PC-9 (cell line): ENCODE results near the gene EFTUD2. TPM values are rescaled to one million over a fixed set of nuclear protein-coding genes. Genes with fewer than 3 reads are reported as not detected.

ENCODE experiments used
- BruUV-seq: library from RNA; stranded (reverse); fragments of 400-500 nt; replicated peaks from 2 replicates; lab custom pipeline; 2021; lab: Mats Ljungman, UMichigan
- CTCF ChIA-PET: fragments of 300-600 bp; sonication (Branson Sonifier 250); formaldehyde crosslinking; loops from one replicate; lab custom pipeline; 2022; ENCODE audit warnings: antibody characterized with exemption; lab: Charles Lee
- POLR2A ChIA-PET: fragments of 300-600 bp; sonication (Branson Sonifier 250); formaldehyde crosslinking; loops from one replicate; lab custom pipeline; 2022; ENCODE audit warnings: antibody characterized with exemption; ENCODE audit not compliant: unreplicated experiment; lab: Charles Lee
- DNase-seq, 2 experiments: peaks; one replicate each; pipeline versions ENCODE4 v3.0.0 to v3.0.0-alpha.2; 2015 to 2022; ENCODE audit warnings: mixed read lengths in 1 of 2
- H2AFZ ChIP-seq: fragments of 200-600 bp; sonication (generic); 2 replicates; pipeline ENCODE4 v1.8.1; 2017; ENCODE audit warnings: antibody characterized with exemption
- H3F3A ChIP-seq: fragments of 200-600 bp; sonication (generic); 2 replicates; pipeline ENCODE4 v1.8.1; 2017; ENCODE audit warnings: antibody characterized with exemption, mild to moderate bottlenecking, low read depth; ENCODE audit not compliant: insufficient read depth
- H3K27ac ChIP-seq: fragments of 200-600 bp; sonication (generic); 2 replicates; pipeline ENCODE4 v1.6.1; 2016; ENCODE audit warnings: mixed run types
- H3K27me3 ChIP-seq: fragments of 200-600 bp; sonication (generic); 2 replicates; pipeline ENCODE4 v1.6.1; 2016; ENCODE audit warnings: low read depth, mixed run types; ENCODE audit not compliant: insufficient read depth
- H3K36me3 ChIP-seq: fragments of 200-600 bp; sonication (generic); 2 replicates; pipeline ENCODE4 v1.6.1; 2016; ENCODE audit warnings: low read depth, mixed run types
- H3K4me1 ChIP-seq: fragments of 200-600 bp; sonication (generic); replicated peaks from 2 replicates; pipeline ENCODE4 v1.6.1; 2016; ENCODE audit warnings: mixed run types; ENCODE audit not compliant: insufficient read depth
- H3K4me2 ChIP-seq: fragments of 200-600 bp; sonication (generic); 2 replicates; pipeline ENCODE4 v1.6.1; 2017; ENCODE audit warnings: mixed run types
- H3K4me3 ChIP-seq: fragments of 200-600 bp; sonication (generic); 2 replicates; pipeline ENCODE4 v1.6.1; 2016; ENCODE audit warnings: mixed run types
- H3K79me2 ChIP-seq: fragments of 200-600 bp; sonication (generic); 2 replicates; pipeline ENCODE4 v1.6.1; 2017; ENCODE audit warnings: low read depth, mixed run types
- H3K9me2 ChIP-seq: fragments of 200-600 bp; sonication (generic); 2 replicates; pipeline ENCODE4 v1.8.1; 2017; ENCODE audit warnings: mild to moderate bottlenecking; ENCODE audit not compliant: insufficient read depth
- H3K9me3 ChIP-seq: fragments of 200-600 bp; sonication (generic); 2 replicates; pipeline ENCODE4 v1.8.1; 2016; ENCODE audit warnings: low read depth; ENCODE audit not compliant: insufficient read depth
- H4K20me1 ChIP-seq: fragments of 200-600 bp; sonication (generic); 2 replicates; pipeline ENCODE4 v1.8.1; 2017; ENCODE audit not compliant: insufficient read depth
- EZH2 ChIP-seq: fragments of 200-600 bp; sonication (generic); IDR thresholded peaks from 2 replicates; pipeline ENCODE4 v1.8.0; 2017; ENCODE audit warnings: antibody characterized with exemption, low read depth
- intact Hi-C: fragments of 100-400 bp; cut with micrococcal nuclease; formaldehyde crosslinking; loops from one replicate; pipeline ENCODE4 v1.10.0; 2022; ENCODE audit not compliant: unreplicated experiment
- total RNA-seq: library from RNA; stranded (reverse); gene quantifications from 2 replicates; pipeline ENCODE4 v1.2.3, GENCODE V29; 2021
- TF ChIP-seq, protein P1 (sequence below): fragments of 200-600 bp; sonication (generic); conservative IDR thresholded peaks from 2 replicates; pipeline ENCODE4 v1.6.1; 2017; ENCODE audit warnings: mixed run types, antibody characterized with exemption, mild to moderate bottlenecking, moderate library complexity

EFTUD2 gene
- total RNA-seq, 1 experiment from 2014 or later: 126 TPM

DNA sequence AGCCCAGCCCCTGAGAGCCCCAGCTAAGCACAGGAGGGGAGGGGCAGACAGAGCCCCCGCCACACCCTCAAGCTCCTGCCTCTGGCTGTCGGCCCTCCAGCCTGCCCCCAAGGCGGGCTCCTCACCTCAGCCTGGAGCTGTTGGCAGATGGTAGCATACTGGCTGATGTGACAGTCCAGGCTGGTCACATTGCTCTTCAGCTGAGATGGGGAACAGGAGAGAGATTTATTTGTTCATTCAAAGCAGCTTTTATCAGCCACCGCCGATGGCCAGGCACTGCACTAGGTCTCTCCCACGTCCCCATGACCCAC, 33.5 kb upstream of the EFTUD2 start:
- TF ChIP-seq, protein P1, sequence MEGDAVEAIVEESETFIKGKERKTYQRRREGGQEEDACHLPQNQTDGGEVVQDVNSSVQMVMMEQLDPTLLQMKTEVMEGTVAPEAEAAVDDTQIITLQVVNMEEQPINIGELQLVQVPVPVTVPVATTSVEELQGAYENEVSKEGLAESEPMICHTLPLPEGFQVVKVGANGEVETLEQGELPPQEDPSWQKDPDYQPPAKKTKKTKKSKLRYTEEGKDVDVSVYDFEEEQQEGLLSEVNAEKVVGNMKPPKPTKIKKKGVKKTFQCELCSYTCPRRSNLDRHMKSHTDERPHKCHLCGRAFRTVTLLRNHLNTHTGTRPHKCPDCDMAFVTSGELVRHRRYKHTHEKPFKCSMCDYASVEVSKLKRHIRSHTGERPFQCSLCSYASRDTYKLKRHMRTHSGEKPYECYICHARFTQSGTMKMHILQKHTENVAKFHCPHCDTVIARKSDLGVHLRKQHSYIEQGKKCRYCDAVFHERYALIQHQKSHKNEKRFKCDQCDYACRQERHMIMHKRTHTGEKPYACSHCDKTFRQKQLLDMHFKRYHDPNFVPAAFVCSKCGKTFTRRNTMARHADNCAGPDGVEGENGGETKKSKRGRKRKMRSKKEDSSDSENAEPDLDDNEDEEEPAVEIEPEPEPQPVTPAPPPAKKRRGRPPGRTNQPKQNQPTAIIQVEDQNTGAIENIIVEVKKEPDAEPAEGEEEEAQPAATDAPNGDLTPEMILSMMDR: no peak
- no peak for TF ChIP-seq EZH2
- no peaks in the 10 kb centered on the region for H3K9me3 ChIP-seq
- H3K9me2 ChIP-seq: no peaks in the 10 kb centered on the region
- POLR2A ChIA-PET: interaction anchor here (0.6 kb wide), 1 partner anchor 216 kb away, joined by 5 read pairs; the partner anchor contains the start of gene HEXIM1
- no peaks in the 10 kb centered on the region for H3K4me1 ChIP-seq
- H2AFZ ChIP-seq: no peak overlapping the region
- H3K36me3 ChIP-seq: peaks cover 5% of the 10 kb centered on the region; the same call in 1 of the 2 replicates
- H3F3A ChIP-seq: peaks cover 6% of the 10 kb centered on the region; the same call in 1 of the 2 replicates
- H3K27ac ChIP-seq: no peak overlapping the region
- no peak for DNase-seq
- peaks cover 10% of the 10 kb centered on the region; the same call in 1 of the 2 replicates for H3K79me2 ChIP-seq
- intact Hi-C loops: no loop called here
- H3K27me3 ChIP-seq: no peaks in the 10 kb centered on the region
- BruUV-seq: no TSS peak
- H3K4me3 ChIP-seq: no peak overlapping the region
- H3K4me2 ChIP-seq: no peak overlapping the region
- CTCF ChIA-PET: no interaction called here
- no peaks in the 10 kb centered on the region; the same call in 1 of the 2 replicates for H4K20me1 ChIP-seq

DNA sequence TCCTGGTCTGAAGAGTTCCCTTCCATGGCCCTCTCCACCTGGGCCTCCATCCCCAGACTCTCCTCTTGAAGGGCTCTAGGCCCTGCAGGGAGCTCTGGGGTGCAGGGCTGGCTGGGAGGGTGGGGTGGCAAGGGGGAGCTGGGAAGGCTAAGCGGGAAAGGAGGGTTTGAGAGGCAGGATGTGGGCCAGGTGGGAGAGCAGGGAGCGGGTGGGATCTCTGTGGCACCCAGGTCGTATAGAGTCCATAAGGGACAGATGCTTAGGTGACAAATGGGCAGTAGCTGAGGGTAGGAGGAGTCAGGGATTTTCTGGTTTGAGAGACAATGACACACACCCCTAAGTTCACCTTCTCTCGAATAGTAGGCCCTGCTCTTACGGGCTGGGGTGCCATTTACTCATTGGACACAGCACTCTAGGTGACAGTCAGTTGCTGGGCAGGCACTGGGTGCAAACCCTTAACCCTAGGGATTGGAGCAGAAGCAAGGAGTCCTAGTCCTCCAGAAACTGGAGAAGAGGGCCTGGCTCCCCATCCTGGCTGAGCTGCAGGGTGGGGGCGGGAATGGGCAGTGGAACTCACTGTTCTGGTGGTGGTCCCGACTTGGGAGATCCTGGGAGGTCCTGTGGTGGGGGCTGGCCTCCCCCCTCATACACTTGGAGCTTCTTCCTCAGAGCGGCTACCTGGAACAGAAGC, 33.0 kb upstream of the EFTUD2 start:
- Histone ChIP-seq H3K4me1 (no peaks in the 10 kb centered on the region), H3K79me2 (0 out of 2 replicates have a peak, but pooled peaks cover 5% of the 10 kb centered on the region), H3K27me3 (no peaks in the 10 kb centered on the region), H2AFZ (no peak overlapping the region), H3K9me3 (no peaks in the 10 kb centered on the region), H3F3A (peaks cover under 1% of the 10 kb centered on the region; the same call in 1 of the 2 replicates), H4K20me1 (no peaks in the 10 kb centered on the region), H3K36me3 (peaks cover 10% of the 10 kb centered on the region), H3K27ac (no peak overlapping the region), H3K4me2 (no peak overlapping the region), H3K9me2 (no peaks in the 10 kb centered on the region), H3K4me3 (no peak overlapping the region)
- TF ChIP-seq EZH2: no peak
- TF ChIP-seq, protein P1: no peak
- intact Hi-C loops: no loop called here
- no peak for DNase-seq
- ChIA-PET CTCF (no interaction called here), POLR2A (interaction anchor here (0.6 kb wide), 1 partner anchor 216 kb away, joined by 5 read pairs; the partner anchor contains the start of gene HEXIM1)
- no TSS peak for BruUV-seq

DNA sequence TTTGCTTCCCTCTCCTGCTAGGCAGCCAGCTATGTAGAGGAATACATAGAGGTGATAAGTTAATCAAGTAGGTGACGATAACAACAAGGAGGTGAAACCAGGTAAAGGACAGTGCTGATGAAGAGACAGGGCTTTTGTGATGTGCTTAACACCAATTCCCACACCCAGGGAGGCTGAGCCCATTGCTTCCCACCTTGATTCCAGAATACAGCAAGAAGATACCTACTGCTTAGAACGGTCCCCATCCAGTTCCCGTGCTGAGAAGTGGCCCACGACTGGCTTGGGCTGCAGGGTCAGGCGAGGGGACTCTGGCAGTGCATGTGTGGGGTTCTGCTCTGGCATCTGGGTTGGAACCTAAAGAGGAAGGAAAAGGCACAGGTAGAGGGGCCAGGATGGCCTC, 32.1 kb upstream of the EFTUD2 start:
- Histone ChIP-seq H3K36me3 (peaks cover 13% of the 10 kb centered on the region), H3K27me3 (no peaks in the 10 kb centered on the region), H4K20me1 (no peaks in the 10 kb centered on the region), H2AFZ (no peak overlapping the region), H3K9me3 (no peaks in the 10 kb centered on the region), H3K79me2 (no peaks in the 10 kb centered on the region), H3K27ac (no peak overlapping the region), H3K4me2 (no peak overlapping the region), H3K4me3 (no peak overlapping the region), H3K9me2 (no peaks in the 10 kb centered on the region), H3K4me1 (no peaks in the 10 kb centered on the region), H3F3A (no peaks in the 10 kb centered on the region)
- CTCF ChIA-PET: no interaction called here
- intact Hi-C loops: no loop called here
- TF ChIP-seq EZH2: no peak
- TF ChIP-seq, protein P1: no peak
- no peak for DNase-seq
- POLR2A ChIA-PET: no interaction called here
- no TSS peak for BruUV-seq
